AG08395 (cell line): Measurements from ENCODE around the gene KIF21A.

ENCODE experiments used
- DNase-seq: peaks from one replicate; pipeline ENCODE4 v3.0.0; 2012; ENCODE audit warnings: mixed read lengths, low spot score

KIF21A gene

GRCh38 chr12:39431002-39431796, 11.7 kb downstream of the KIF21A start:
- DNase-seq, result no peak

DNA sequence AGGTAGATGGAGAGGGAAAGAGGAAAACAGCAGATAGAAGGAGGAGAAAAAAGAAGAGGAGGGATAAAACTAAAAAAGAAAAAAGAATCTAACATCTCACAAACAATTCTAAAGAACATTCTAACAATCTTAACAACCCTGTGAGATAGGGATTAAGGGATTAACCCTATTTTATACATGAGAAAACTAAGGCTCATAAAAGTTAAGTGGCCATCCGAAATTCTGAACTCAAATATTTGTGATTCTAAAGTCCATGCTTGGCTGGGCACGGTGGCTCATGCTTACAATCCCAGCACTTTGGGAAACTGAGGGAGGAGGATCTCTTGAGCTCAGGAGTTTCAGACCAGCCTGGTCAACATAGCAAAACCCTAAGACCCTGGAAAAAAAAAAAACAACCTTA, 13.1 kb downstream of the KIF21A start:
- DNase-seq, result no peak

GRCh38 chr12:39427360-39427808, 15.5 kb downstream of the KIF21A start:
- DNase-seq, result no peak

GRCh38 chr12:39426636-39427240, 16.2 kb downstream of the KIF21A start:
- DNase-seq, result peak; percentile 50

DNA sequence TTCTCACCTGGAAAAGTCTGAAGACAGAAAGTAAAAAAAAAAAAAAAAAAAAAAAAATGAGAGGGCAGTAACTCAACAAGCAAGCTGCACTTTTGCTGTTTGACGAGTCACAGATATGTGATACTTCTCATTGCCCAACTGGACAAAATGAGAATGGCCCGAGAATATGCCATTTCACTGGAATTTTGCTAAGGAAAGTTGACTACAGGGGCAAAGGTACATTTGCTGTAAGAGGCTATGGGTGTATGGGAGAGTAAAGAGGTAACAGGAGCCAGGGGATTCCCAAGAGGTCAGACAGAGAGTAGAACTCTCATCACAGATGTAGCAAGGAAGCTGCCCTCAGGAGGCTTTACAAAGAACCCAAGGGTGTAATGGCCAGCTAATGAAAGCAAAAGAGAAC, 22.9 kb downstream of the KIF21A start:
- no peak for DNase-seq

- no peak for DNase-seq
Measured at GRCh38 chr12:39419471-39419870, 23.4 kb downstream of the KIF21A start.

- DNase-seq, result no peak
Measured at GRCh38 chr12:39417916-39418315, 25.0 kb downstream of the KIF21A start.

- DNase-seq, result no peak
Measured at GRCh38 chr12:39413836-39414771, 28.8 kb downstream of the KIF21A start.

DNA sequence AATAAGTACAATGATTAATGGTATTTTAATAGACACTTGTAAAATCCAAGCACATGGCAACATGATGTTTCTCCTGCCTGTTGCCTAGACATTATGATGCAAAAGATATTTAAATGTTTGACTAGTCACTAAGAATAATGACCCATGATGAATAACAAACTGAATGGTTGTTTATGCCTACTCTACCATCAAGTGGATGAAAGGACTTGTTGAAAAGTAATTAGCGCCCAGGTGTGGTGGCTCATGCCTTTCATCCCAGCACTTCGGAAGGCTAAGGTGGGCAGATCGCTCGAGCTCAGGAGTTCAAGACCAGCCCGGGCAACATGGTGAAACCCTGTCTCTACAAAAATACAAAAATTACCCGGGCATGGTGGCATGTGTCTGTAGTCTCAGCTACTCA, 30.7 kb downstream of the KIF21A start:
- no peak for DNase-seq

GRCh38 chr12:39406262-39406661, 36.7 kb downstream of the KIF21A start:
- no peak for DNase-seq

- no peak for DNase-seq
Measured at GRCh38 chr12:39405580-39405979, 37.3 kb downstream of the KIF21A start.

- no peak for DNase-seq
Measured at GRCh38 chr12:39404000-39404399, 38.9 kb downstream of the KIF21A start.

DNA sequence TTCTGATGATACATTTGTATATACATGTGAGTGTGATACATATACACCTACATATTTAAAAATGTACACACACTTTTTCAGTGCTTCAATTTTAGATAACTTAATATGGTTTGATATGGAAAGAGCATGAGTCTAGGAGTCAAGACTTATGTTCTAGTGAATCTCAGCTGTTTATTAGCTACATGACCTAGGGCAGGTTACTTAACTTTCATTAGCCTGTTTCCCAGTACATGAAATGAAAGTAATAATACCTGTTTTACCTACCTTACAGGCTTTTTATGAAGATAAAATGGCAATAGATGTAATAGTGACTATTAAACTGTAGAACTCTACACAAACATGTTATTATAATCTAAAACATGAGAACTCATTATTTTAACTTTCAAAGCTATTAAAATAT, 39.5 kb downstream of the KIF21A start:
- DNase-seq, result no peak

GRCh38 chr12:39402922-39403321, 40.0 kb downstream of the KIF21A start:
- no peak for DNase-seq

DNA sequence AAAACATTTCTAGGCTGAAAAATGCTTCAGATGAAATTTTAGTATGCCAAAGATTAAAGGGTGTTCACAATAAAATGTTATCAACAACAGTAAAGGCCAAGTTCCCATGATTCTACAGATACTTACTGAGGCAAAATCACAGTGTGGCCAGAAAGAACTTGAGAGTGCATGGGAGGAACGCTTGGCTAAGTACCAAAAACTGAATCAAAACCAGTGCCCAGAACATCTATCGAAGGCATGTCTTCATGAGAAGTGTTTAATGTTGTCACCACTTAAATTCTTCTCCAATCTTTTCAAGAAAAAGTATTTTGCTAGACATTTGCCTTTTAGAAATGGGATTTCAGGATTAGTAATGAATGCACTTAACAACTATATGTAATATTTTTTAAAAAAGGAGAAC, 41.5 kb downstream of the KIF21A start:
- DNase-seq, result no peak

DNA sequence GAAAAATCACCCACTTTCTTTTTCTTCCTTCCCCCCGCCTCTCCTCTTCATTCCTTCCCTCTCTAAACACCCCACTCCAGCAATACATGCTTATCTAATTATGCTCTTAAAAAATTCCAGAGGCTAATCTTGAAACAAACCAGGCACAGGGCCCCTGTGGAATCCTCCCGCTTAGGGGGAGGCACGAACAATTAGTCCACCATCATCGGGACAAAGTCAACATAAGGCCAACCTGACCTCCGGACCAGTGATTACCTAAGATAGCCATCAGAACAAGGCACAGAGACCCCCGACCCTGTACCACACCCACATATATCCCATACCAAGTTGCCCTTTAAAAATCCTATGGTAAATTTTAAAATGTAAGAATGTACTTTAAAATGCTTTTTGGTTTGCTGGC, 47.1 kb downstream of the KIF21A start:
- no peak for DNase-seq

DNA sequence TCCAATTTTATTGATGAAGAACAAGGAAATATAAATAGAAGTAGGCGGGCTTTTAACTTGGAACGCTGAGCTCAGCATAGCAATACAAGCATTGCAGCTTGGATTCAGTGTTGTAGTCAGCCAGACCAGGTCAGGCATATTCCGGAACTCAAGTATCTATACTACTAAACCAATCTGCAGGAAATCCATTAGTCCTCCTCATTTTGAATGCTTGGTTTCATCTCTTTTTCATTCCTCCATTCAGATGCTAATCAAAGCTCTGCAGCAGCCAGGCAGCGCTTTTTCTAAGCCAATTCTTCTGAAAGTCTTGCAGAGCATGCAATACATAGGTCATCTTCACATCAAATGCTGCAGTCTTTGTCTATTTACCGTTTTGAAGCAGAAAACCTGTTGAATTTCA, 49.0 kb downstream of the KIF21A start:
- no peak for DNase-seq

DNA sequence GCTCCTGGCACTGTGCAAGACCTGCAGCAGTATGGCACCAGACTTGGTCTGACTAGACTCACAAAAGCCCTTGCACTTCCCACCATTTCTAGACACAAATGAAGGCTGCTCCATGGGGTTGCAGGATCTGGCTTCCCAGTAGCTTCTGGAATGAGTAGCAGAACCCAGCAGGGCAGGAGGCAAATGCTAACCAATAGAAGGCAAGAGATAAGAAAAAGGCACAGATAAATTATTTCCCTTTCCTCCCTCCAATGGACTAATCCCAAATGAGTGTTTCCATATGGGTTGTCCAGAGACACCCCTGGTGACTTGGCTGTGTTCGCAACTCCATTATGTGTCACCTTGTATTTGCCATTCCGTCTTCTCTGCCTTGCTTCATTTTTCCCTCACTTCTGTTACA, 49.7 kb downstream of the KIF21A start:
- no peak for DNase-seq

DNA sequence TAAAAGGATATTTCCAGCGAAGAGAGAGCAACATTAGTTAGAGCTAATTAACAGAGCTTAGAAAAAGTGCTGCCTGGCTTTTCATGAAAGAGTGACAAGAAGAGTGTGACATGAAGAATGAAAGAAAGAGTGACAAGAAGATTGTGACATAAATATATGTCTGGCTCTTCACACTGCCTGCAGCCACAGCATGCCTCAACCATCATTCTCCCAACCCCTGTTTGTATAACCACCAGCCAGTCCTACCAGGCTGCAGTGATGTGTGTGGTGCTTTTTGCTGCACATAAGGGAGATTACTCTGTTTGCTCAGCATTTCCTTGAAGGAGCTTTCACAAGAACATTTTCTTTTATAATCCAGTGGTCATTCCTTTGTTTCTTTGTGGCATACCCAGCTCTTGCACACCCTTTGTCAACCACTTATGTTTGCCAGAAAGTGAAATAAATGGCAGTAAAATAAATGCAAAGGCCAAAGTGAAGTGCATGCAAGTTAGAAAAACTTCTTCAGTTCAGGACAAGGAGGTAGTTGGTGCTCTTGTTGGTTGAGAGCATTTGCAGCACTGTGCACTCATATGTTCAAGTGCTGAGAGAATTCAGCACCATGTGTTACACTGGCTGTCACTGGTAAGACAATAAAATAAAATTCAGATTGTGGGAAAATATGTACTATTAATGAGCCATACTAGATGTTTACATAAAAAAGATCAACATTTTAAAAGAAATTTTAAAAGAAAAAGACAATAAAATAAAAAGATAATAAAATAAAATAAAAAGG, 50.6 kb downstream of the KIF21A start:
- DNase-seq, result no peak

- DNase-seq, result no peak
Measured at GRCh38 chr12:39390752-39391151, 52.2 kb downstream of the KIF21A start.

DNA sequence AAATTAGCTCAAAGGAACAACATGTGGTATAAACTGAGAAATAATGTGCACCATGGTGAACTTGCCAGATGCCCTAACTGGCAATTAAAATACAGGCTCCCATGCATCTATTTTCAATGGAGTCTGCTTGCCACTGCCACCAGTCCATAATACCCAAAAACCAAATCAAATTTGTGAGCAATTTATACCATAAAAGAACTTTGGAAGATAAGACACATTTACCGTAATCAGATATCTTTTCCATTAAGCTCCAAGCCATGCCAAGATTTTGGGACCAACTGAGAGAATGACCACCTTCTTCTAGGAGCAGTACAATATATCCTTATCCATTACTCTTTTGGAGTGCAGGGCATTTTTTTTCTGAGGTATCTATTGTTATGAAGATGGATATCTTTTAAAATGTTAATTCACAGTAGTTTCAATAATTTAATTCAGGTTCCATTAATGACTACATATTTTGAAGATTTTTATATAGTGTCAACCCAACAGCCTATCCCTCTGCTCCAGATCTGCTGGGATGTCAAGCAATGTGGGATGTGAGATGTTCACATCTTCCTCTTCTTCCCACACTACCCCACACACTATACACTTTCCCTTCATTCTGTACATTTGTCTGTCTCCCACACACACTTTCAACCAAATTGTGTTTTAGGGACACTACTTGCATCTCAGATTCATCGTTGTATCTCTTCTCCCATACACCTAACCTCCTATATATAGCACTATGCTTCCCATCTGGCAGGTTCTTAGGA, 53.3 kb downstream of the KIF21A start:
- DNase-seq, result no peak
